Measurements from ENCODE around the gene FGD1. TPM values are rescaled to one million over a fixed set of nuclear protein-coding genes. Genes with fewer than 3 reads are reported as not detected.

The FGD1 gene
- total and polyA plus RNA-seq, 2 of the 13 experiments (the other 11 are each of a cell fraction or from before 2014, with no cell fraction given): 0.36 to 0.62 TPM

GRCh38 chrX:54494166-54494988 lies 1.7 kb downstream of the FGD1 start (continued):
- TF ChIP-seq, protein P1, sequence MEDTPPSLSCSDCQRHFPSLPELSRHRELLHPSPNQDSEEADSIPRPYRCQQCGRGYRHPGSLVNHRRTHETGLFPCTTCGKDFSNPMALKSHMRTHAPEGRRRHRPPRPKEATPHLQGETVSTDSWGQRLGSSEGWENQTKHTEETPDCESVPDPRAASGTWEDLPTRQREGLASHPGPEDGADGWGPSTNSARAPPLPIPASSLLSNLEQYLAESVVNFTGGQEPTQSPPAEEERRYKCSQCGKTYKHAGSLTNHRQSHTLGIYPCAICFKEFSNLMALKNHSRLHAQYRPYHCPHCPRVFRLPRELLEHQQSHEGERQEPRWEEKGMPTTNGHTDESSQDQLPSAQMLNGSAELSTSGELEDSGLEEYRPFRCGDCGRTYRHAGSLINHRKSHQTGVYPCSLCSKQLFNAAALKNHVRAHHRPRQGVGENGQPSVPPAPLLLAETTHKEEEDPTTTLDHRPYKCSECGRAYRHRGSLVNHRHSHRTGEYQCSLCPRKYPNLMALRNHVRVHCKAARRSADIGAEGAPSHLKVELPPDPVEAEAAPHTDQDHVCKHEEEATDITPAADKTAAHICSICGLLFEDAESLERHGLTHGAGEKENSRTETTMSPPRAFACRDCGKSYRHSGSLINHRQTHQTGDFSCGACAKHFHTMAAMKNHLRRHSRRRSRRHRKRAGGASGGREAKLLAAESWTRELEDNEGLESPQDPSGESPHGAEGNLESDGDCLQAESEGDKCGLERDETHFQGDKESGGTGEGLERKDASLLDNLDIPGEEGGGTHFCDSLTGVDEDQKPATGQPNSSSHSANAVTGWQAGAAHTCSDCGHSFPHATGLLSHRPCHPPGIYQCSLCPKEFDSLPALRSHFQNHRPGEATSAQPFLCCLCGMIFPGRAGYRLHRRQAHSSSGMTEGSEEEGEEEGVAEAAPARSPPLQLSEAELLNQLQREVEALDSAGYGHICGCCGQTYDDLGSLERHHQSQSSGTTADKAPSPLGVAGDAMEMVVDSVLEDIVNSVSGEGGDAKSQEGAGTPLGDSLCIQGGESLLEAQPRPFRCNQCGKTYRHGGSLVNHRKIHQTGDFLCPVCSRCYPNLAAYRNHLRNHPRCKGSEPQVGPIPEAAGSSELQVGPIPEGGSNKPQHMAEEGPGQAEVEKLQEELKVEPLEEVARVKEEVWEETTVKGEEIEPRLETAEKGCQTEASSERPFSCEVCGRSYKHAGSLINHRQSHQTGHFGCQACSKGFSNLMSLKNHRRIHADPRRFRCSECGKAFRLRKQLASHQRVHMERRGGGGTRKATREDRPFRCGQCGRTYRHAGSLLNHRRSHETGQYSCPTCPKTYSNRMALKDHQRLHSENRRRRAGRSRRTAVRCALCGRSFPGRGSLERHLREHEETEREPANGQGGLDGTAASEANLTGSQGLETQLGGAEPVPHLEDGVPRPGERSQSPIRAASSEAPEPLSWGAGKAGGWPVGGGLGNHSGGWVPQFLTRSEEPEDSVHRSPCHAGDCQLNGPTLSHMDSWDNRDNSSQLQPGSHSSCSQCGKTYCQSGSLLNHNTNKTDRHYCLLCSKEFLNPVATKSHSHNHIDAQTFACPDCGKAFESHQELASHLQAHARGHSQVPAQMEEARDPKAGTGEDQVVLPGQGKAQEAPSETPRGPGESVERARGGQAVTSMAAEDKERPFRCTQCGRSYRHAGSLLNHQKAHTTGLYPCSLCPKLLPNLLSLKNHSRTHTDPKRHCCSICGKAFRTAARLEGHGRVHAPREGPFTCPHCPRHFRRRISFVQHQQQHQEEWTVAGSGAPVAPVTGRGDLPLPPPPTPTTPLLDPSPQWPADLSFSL (CRISPR knock-in tag; IDR thresholded peaks at IDR 0.05): no peak

DNA sequence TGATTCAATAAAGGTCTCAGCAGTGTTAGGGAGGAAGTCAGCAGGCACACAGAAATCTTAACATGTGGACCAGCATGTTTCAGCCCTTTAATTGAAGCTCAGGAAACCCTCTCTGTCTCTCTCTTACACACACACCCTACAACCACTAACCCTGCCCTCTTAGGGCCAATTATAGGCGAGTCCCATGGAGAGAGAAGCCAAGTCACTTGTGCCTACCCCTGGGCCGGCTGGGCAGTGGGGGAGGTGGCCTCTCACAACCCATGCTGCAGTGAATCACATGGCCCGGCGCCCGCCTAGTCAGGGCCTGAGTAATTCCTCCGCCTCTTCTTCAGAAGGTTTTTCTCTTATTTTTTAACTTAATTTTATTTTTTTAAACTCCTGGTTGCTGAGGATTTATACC lies 3.7 kb downstream of the FGD1 start:
- BruUV-seq (replicated peaks): no TSS peak
- Histone ChIP-seq H3K4me3 (replicated peaks in 1 of 3; ENCODE audit: insufficient read depth in 1 of 3, low read depth in 2 of 3, low read length in 3 of 3) (no peak overlapping the region), H3K9ac (ENCODE audit: insufficient read depth, low read depth, low read length) (no peak overlapping the region), H3K9me3 (ENCODE audit: low read length) (no peaks in the 10 kb centered on the region), H3K4me1 (ENCODE audit: insufficient read depth, low read length) (0 out of 2 replicates have a peak, but pooled peaks cover 14% of the 10 kb centered on the region), H3K36me3 (replicated peaks in 1 of 2; ENCODE audit: control insufficient read depth in 1 of 2, insufficient read depth in 2 of 2, low read length in 2 of 2) (no peaks in the 10 kb centered on the region), H4K20me1 (ENCODE audit: insufficient read depth, low read length) (no peaks in the 10 kb centered on the region), H3K4me2 (ENCODE audit: low read depth, low read length) (no peak overlapping the region), H3K27me3 (ENCODE audit: control insufficient read depth in 1 of 2, insufficient read depth in 2 of 2, low read length in 2 of 2) (no peaks in the 10 kb centered on the region), H3K27ac (ENCODE audit: extremely low read length, insufficient read depth, low read length) (no peak overlapping the region), H3K79me2 (ENCODE audit: insufficient read depth, low read length) (no peaks in the 10 kb centered on the region), H2AFZ (ENCODE audit: low read length) (no peak overlapping the region)
- no peak for FAIRE-seq
- ATAC-seq: no peak
- 78% methylated on average over 5 of the region's 6 CpGs for WGBS (ENCODE audit: low lambda C conversion rate)
- ChIA-PET POLR2A (no interaction called here), CTCF (ENCODE audit: low intra/inter-chr PET ratio, low total read pairs) (no interaction called here)
- in situ Hi-C loops (cut with HindIII; ENCODE audit: extremely low pct_ligation_motif_present, low pct_unique_long_range_greater_than_20kb): no loop called here
- DNase-seq (ENCODE audit: low spot score): no peak
- intact Hi-C loops (cut with micrococcal nuclease; ENCODE audit: unreplicated experiment): no loop called here
- no peak for TF ChIP-seq CTCF (CRISPR knock-in tag; IDR thresholded peaks at IDR 0.05)
- TF ChIP-seq, protein P2, sequence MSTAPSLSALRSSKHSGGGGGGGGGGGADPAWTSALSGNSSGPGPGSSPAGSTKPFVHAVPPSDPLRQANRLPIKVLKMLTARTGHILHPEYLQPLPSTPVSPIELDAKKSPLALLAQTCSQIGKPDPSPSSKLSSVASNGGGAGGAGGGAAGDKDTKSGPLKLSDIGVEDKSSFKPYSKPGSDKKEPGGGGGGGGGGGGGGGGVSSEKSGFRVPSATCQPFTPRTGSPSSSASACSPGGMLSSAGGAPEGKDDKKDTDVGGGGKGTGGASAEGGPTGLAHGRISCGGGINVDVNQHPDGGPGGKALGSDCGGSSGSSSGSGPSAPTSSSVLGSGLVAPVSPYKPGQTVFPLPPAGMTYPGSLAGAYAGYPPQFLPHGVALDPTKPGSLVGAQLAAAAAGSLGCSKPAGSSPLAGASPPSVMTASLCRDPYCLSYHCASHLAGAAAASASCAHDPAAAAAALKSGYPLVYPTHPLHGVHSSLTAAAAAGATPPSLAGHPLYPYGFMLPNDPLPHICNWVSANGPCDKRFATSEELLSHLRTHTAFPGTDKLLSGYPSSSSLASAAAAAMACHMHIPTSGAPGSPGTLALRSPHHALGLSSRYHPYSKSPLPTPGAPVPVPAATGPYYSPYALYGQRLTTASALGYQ (CRISPR knock-in tag; IDR thresholded peaks at IDR 0.05): no peak
- no peak for TF ChIP-seq ZNF768 (CRISPR knock-in tag; IDR thresholded peaks at IDR 0.05)
- no peak for TF ChIP-seq NR2F1 (CRISPR knock-in tag; IDR thresholded peaks at IDR 0.05)
- no peak for TF ChIP-seq DR1 (CRISPR knock-in tag; IDR thresholded peaks at IDR 0.05)
- no peak for TF ChIP-seq KDM5A (IDR thresholded peaks at IDR 0.05; ENCODE audit: borderline replicate concordance, low read length)
- TF ChIP-seq, protein P3, sequence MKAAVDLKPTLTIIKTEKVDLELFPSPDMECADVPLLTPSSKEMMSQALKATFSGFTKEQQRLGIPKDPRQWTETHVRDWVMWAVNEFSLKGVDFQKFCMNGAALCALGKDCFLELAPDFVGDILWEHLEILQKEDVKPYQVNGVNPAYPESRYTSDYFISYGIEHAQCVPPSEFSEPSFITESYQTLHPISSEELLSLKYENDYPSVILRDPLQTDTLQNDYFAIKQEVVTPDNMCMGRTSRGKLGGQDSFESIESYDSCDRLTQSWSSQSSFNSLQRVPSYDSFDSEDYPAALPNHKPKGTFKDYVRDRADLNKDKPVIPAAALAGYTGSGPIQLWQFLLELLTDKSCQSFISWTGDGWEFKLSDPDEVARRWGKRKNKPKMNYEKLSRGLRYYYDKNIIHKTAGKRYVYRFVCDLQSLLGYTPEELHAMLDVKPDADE (CRISPR knock-in tag; IDR thresholded peaks at IDR 0.05): no peak
- TF ChIP-seq POLR2A (IDR thresholded peaks at IDR 0.05; ENCODE audit: insufficient read depth in 1 of 2, low read depth in 2 of 2, low read length in 2 of 2): no peak

All from HepG2 (cell line).